Measurements from ENCODE around the gene OSBPL1A. TPM values are rescaled to one million over a fixed set of nuclear protein-coding genes. Genes with fewer than 3 reads are reported as not detected.

OSBPL1A gene
- polyA plus RNA-seq, 4 donors = 44.6 to 53.7 (median 50.6) TPM

- no peak for DNase-seq (ENCODE audit: low read depth in 4 of 4, low spot score in 3 of 4)
Measured at GRCh38 chr18:24270358-24270936, 127.2 kb downstream of the OSBPL1A start.

GRCh38 chr18:24268784-24269550 lies 128.7 kb downstream of the OSBPL1A start:
- DNase-seq (ENCODE audit: low read depth in 4 of 4, low spot score in 3 of 4) = no peak

GRCh38 chr18:24267878-24268277 lies 129.7 kb downstream of the OSBPL1A start:
- no peak for DNase-seq (ENCODE audit: low read depth in 4 of 4, low spot score in 3 of 4)

GRCh38 chr18:24266131-24266530 lies 131.5 kb downstream of the OSBPL1A start:
- DNase-seq (ENCODE audit: low read depth in 4 of 4, low spot score in 3 of 4) = no peak

- DNase-seq (ENCODE audit: low read depth in 4 of 4, low spot score in 3 of 4) = no peak
Measured at GRCh38 chr18:24265502-24266064, 132.0 kb downstream of the OSBPL1A start.

DNA sequence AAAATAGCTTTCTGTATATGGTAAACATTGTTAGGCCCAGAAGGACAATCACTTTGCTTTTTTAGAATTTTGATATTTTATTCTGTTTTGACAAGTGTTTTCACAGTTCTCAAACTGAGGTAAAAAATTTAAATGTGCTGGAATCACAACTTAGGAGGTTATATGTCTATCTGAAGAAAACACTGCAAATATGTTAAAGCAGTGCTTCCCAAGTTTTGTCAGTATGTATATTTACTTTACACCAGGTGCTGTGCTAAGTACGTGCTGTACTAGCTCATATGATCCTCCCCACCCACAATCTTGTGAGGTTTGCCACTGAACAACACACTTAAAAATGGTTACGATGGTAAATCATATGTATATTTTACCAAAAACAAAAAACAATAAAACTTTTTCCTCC lies 134.6 kb downstream of the OSBPL1A start:
- DNase-seq (ENCODE audit: low read depth in 4 of 4, low spot score in 3 of 4) = no peak

- DNase-seq (ENCODE audit: low read depth in 4 of 4, low spot score in 3 of 4) = no peak
Measured at GRCh38 chr18:24262087-24262486, 135.5 kb downstream of the OSBPL1A start.

DNA sequence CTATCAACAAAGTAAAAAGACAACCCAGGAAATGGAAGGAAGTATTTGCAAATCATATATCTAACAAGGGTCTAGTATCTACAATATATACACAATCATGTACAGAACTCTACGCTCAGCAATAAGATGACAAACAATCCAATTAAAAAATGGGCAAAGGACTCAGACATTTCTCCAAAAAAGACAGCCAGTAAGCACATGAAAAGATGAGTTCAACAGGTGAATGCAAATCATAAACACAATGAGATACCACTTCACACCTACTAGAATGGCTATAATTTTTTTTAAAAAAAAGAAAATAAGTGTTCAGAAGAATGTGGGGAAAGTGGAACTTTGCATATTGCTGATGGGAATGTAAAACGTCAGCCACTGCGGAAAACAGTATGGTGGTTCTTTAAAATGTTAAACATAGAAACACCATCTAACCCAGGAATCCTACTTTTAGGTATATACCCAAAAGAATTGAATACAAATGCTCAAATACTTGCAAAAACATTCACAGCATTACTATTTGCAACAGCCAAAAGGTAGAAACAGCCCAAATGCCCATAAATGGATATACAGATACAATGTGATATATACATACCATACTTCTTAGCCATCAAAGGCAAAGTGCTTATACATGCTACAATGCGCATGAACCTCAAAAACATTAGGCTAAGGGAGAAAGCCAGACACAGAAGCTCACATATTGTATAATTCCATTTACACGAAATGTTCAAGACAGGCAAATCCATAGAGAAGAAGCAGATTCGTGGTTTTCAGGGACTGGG lies 137.6 kb downstream of the OSBPL1A start:
- no peak for DNase-seq (ENCODE audit: low read depth in 4 of 4, low spot score in 3 of 4)

DNA sequence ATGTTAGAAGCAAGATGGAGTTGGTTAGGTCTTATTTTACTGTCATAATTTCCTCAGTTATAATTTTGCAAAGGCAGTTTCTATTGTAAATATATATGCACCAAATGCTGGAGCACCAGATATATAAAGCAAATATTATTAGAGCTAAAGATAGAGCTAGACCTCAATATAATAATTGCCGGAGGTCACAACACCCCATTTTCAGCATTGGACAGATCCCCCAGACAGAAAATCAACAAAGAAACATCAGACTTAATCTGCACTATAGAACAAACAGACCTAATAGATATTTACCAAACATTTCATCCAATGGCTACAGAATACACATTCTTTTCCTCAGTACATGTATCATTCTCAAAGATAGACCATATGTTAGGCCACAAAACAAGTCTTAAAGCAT lies 143.6 kb downstream of the OSBPL1A start:
- DNase-seq (ENCODE audit: low read depth in 4 of 4, low spot score in 3 of 4) = no peak

GRCh38 chr18:24249716-24250115 lies 147.9 kb downstream of the OSBPL1A start:
- no peak for DNase-seq (ENCODE audit: low read depth in 4 of 4, low spot score in 3 of 4)

DNA sequence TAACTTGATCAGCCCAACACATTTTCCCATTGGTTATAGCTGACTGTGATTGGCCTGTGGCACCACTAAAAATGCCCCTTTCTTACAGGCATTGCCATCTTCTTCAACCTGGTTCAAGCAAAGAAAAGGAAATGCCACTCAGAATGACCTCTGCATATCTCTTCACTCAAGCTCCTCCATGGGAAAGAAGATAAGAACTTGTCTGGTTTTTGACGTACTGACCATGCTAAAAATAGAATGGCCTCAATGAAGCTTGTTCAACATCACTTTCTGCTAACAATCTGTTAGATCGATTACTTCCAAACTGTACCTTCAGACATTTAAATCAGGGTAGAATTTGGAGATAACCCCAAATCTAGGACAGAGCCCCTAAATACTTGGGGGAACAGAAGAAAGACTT lies 149.3 kb downstream of the OSBPL1A start:
- DNase-seq (ENCODE audit: low read depth in 4 of 4, low spot score in 3 of 4) = no peak

- DNase-seq (ENCODE audit: low read depth in 4 of 4, low spot score in 3 of 4) = no peak
Measured at GRCh38 chr18:24246143-24246542, 151.5 kb downstream of the OSBPL1A start.

DNA sequence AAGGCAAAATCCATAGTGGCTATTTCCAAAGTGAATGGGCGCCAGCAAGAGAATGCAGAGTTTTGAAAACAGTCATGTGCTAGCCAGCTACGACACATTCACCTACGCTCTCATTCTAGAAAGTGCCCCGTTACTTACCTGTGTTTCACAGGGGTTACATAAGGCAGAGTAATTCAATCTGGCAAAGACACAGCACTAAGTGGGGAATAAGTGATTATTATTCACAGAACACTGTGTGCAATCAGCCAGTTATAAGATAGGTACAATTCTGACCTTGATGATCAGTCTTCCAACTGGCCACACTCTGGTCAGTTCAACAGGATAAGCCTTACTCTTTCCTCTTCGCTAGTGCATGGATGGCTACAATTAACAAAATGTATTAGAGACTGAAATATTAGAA lies 152.9 kb downstream of the OSBPL1A start:
- no peak for DNase-seq (ENCODE audit: low read depth in 4 of 4, low spot score in 3 of 4)

- no peak for DNase-seq (ENCODE audit: low read depth in 4 of 4, low spot score in 3 of 4)
Measured at GRCh38 chr18:24243677-24244076, 153.9 kb downstream of the OSBPL1A start.

- DNase-seq (ENCODE audit: low read depth in 4 of 4, low spot score in 3 of 4) = no peak
Measured at GRCh38 chr18:24239341-24239740, 158.3 kb downstream of the OSBPL1A start.

DNA sequence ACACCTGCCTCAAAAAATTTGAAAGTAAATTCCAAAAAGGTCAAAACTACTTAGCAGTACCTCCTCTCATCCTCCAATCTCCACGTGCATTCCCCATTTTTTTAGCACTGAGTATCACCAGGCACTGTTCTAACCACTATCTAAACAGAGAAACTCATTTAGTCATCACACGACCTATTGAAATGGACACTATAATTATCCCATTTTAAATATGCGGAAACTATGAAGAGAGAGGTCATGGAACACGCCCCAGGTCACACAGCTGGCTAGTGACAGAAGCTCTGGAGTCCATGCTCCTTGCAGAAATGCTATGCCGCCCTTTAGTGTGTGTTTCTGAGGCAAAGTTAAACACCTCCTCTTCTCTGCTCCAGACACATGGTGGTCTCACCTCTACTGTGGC lies 159.2 kb downstream of the OSBPL1A start:
- DNase-seq (ENCODE audit: low read depth in 4 of 4, low spot score in 3 of 4) = no peak

- no peak for DNase-seq (ENCODE audit: low read depth in 4 of 4, low spot score in 3 of 4)
Measured at GRCh38 chr18:24234850-24235418, 162.7 kb downstream of the OSBPL1A start.

- no peak for DNase-seq (ENCODE audit: low read depth in 4 of 4, low spot score in 3 of 4)
Measured at GRCh38 chr18:24234330-24234729, 163.3 kb downstream of the OSBPL1A start.

DNA sequence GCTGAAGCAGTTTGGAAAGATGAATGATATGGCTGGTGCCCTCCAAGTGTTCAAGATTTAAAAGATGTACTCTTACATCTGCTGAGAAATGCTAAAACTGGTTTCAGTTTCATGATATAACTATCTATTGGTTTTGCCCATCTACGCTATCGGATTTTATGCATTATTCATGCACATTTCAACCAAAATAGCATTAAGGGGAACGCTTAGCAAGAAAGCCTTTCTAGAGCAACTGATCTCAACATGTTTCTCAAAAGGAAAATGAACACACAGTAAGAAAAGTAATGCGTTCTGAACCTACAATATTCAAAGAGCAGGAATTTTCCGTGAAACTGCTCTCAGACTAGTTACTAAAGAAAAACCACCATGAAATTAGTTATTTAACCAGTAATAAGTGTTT lies 164.8 kb downstream of the OSBPL1A start:
- DNase-seq (ENCODE audit: low read depth in 4 of 4, low spot score in 3 of 4) = no peak

GRCh38 chr18:24231773-24232735 lies 165.6 kb downstream of the OSBPL1A start:
- DNase-seq (ENCODE audit: low read depth in 4 of 4, low spot score in 3 of 4) = no peak
